Endothelial cell of umbilical vein (primary cell): Measurements from ENCODE around the gene DEPDC5.

Experiments
- JUN ChIP-seq: IDR thresholded peaks from 2 replicates; pipeline ENCODE4 v1.6.1; 2011; ENCODE audit warnings: borderline replicate concordance, low read depth; ENCODE audit not compliant: insufficient read length, insufficient read depth
- POLR2A ChIP-seq: IDR thresholded peaks from 2 replicates; pipeline ENCODE4 v1.6.1; 2012; ENCODE audit warnings: low read depth, mild to moderate bottlenecking, control low read depth, low read length
- POLR2AphosphoS5 ChIP-seq: IDR thresholded peaks from 2 replicates; pipeline ENCODE4 v1.6.1; 2012; ENCODE audit warnings: low read depth, mild to moderate bottlenecking, control low read depth, low read length, moderate library complexity; ENCODE audit not compliant: insufficient read depth
- TF ChIP-seq, protein P1 (sequence below), 2 donors: IDR thresholded peaks; 1 replicate in 1 of 2; 2 replicates in 1 of 2; pipeline ENCODE4 v1.5.1; 2011; ENCODE audit warnings: low read length in 2 of 2, mild to moderate bottlenecking in 2 of 2, moderate library complexity in 2 of 2, control low read depth in 1 of 2, inconsistent platforms in 1 of 2, low read depth in 1 of 2; ENCODE audit not compliant: insufficient read depth in 1 of 2; ENCODE audit errors: extremely low read depth in 1 of 2

DNA sequence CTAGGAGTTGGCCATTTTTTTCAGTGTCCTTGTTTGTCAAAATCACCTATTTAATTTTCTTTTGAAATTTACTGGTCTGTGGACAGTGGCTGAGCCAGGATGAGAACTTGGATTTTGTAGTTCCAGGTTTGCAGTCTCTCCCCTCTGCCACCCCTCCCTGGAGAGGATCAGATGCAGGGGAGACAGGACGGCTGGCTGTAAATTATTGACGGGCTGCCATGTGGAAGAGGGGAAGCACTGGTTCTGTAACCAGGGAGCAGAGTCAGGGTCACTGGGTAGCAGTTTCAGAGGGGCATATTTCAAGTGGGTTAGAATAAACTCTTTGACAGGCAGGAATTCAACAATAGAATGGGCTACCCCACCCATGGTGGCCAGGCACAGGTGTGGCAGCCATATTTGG lies 169.9 kb downstream of the DEPDC5 start:
- TF ChIP-seq POLR2AphosphoS5 (no peak), JUN (no peak), POLR2A (no peak)
- TF ChIP-seq, protein P1, sequence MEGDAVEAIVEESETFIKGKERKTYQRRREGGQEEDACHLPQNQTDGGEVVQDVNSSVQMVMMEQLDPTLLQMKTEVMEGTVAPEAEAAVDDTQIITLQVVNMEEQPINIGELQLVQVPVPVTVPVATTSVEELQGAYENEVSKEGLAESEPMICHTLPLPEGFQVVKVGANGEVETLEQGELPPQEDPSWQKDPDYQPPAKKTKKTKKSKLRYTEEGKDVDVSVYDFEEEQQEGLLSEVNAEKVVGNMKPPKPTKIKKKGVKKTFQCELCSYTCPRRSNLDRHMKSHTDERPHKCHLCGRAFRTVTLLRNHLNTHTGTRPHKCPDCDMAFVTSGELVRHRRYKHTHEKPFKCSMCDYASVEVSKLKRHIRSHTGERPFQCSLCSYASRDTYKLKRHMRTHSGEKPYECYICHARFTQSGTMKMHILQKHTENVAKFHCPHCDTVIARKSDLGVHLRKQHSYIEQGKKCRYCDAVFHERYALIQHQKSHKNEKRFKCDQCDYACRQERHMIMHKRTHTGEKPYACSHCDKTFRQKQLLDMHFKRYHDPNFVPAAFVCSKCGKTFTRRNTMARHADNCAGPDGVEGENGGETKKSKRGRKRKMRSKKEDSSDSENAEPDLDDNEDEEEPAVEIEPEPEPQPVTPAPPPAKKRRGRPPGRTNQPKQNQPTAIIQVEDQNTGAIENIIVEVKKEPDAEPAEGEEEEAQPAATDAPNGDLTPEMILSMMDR (IDR thresholded peaks at IDR 0.05; ENCODE audit: extremely low read depth in 1 of 2, insufficient read depth in 1 of 2, low read depth in 1 of 2, low read length in 2 of 2), result no peak
